Kidney (tissue), 14 donors: ENCODE data around the gene RRP12. TPM values are rescaled to one million over a fixed set of nuclear protein-coding genes. Genes with fewer than 3 reads are reported as not detected.

ENCODE experiments used
- DNase-seq, 5 donors: peaks; one replicate each; pipeline ENCODE4 v3.0.0-alpha.2; 2013 to 2020
- FAIRE-seq: peaks from 2 replicates; lab custom pipeline; 2012; peaks lifted over from hg19 to GRCh38; lab: Jason Lieb, UNC
- H3K27ac ChIP-seq, 2 donors: one replicate each; pipeline ENCODE4 v1.7.0; 2013; ENCODE audit warnings: low read depth in 2 of 2, low read length in 2 of 2, inconsistent platforms in 1 of 2
- H3K27me3 ChIP-seq: one replicate; pipeline ENCODE4 v1.7.1; 2013; ENCODE audit warnings: low read length, inconsistent platforms; ENCODE audit not compliant: control insufficient read depth, insufficient read depth
- H3K36me3 ChIP-seq, 3 donors: one replicate each; pipeline versions ENCODE4 v1.7.0 to v1.7.1; 2013; ENCODE audit warnings: low read length in 3 of 3, control low read depth in 1 of 3, inconsistent platforms in 1 of 3; ENCODE audit not compliant: insufficient read depth in 3 of 3, control insufficient read depth in 2 of 3
- H3K4me1 ChIP-seq, 3 donors: one replicate each; pipeline versions ENCODE4 v1.7.0 to v1.7.1; 2013; ENCODE audit warnings: low read length in 3 of 3, inconsistent platforms in 1 of 3, low read depth in 1 of 3; ENCODE audit not compliant: control insufficient read depth in 2 of 3, insufficient read depth in 2 of 3
- H3K4me3 ChIP-seq, 3 donors: one replicate each; pipeline versions ENCODE4 v1.7.0 to v1.8.1; 2013; ENCODE audit warnings: low read length in 3 of 3, control low read depth in 1 of 3, inconsistent platforms in 1 of 3
- H3K9ac ChIP-seq, 3 donors: one replicate each; pipeline versions ENCODE4 v1.7.0 to v1.7.1; 2013; ENCODE audit warnings: low read length in 3 of 3, control low read depth in 1 of 3, inconsistent platforms in 1 of 3
- H3K9me3 ChIP-seq, 3 donors: one replicate each; pipeline versions ENCODE4 v1.7.0 to v1.7.1; 2013; ENCODE audit warnings: low read length in 3 of 3, control low read depth in 1 of 3, inconsistent platforms in 1 of 3; ENCODE audit not compliant: control insufficient read depth in 2 of 3, insufficient read depth in 1 of 3
- CTCF ChIP-seq: IDR thresholded peaks from 3 replicates; pipeline ENCODE4 v1.5.1; 2012; ENCODE audit warnings: mild to moderate bottlenecking, moderate library complexity, borderline replicate concordance; ENCODE audit not compliant: insufficient read depth; ENCODE audit errors: extremely low read depth
- intact Hi-C: fragments of 100-400 bp; cut with DNase I; formaldehyde crosslinking; loops from one replicate; pipeline ENCODE4 v1.11.1; 2022
- polyA plus RNA-seq: library from polyadenylated mRNA; stranded (reverse); fragments of 350-450 nt; fragmentation: Illumina TruSeq; extraction: RNeasy Lipid Tissue Mini Kit (QIAGEN cat#74804); gene quantifications from one replicate; pipeline ENCODE4 v1.2.3, GENCODE V29; 2014; ENCODE audit warnings: low read depth, low replicate concordance; ENCODE audit not compliant: insufficient read depth
- total RNA-seq: library from RNA; stranded (reverse); fragmentation: NEBNext Ultra II Directional; extraction: Animal tissue kit (Norgen Biotek cat#: 25700); gene quantifications from one replicate; pipeline ENCODE4 v1.2.1, GENCODE V29; 2021
- donor health status: control.
- donor health status: control.
- donor health status: control.
- donor health status: control.
- donor health status: control.
- donor health status: DM: yes; HTN: yes; CAD: no.
- donor health status: Normal renal cell carcinoma (clear cell type).

RRP12 gene
- total and polyA plus RNA-seq, 2 donors from 2014 or later, result 9.7 to 30.0 TPM

- H3K27me3 ChIP-seq, result no peaks in the 10 kb centered on the region
- no peaks in the 10 kb centered on the region for H3K9me3 ChIP-seq
- TF ChIP-seq CTCF, result no peak
- peak within 1 kb of the TSS; percentile 82 to 93 (median 84) for H3K9ac ChIP-seq
- H3K4me3 ChIP-seq, result peak within 1 kb of the TSS; percentile 94 to 100 (median 97)
- FAIRE-seq (peak; percentile 82), DNase-seq (peak; percentile 93 to 99 (median 96))
- peak within 1 kb of the TSS; percentile 55 to 69 for H3K27ac ChIP-seq
- intact Hi-C loops, result no loop called here
- peaks cover 0 to 5% (median 0%) of the 10 kb centered on the region in 3 donors for H3K36me3 ChIP-seq
- peaks cover 0 to 19% (median 10%) of the 10 kb centered on the region in 3 donors for H3K4me1 ChIP-seq
Observed at GRCh38 chr10:97445722-97446639, 44.8 kb upstream of the RRP12 start, which contains the start of the genes EXOSC1 and ZDHHC16. Gene EXOSC1 (minus strand): TSS chr10:97446006. CDS start chr10:97445985, 21 bp downstream. Gene ZDHHC16 (plus strand): TSS chr10:97446175. CDS start chr10:97451676, 5,501 bp downstream.

GRCh38 chr10:97445357-97445721 lies 44.2 kb upstream of the RRP12 start:
- peak overlapping the region; percentile 82 to 93 (median 84) for H3K9ac ChIP-seq
- peaks cover 0 to 17% (median 10%) of the 10 kb centered on the region in 3 donors for H3K4me1 ChIP-seq
- FAIRE-seq (no peak), DNase-seq (no peak)
- peak overlapping the region; percentile 94 to 100 (median 97) for H3K4me3 ChIP-seq
- no peaks in the 10 kb centered on the region for H3K27me3 ChIP-seq
- H3K36me3 ChIP-seq, result peaks cover 0 to 5% (median 0%) of the 10 kb centered on the region in 3 donors
- intact Hi-C loops, result no loop called here
- no peak for TF ChIP-seq CTCF
- no peaks in the 10 kb centered on the region for H3K9me3 ChIP-seq
- H3K27ac ChIP-seq, result peak overlapping the region; percentile 2 to 69

- Histone ChIP-seq H3K4me3 (no peak overlapping the region), H3K4me1 (peaks cover 0 to 16% (median 10%) of the 10 kb centered on the region in 3 donors), H3K9ac (no peak overlapping the region), H3K27ac (no peak overlapping the region), H3K36me3 (peaks cover 0 to 5% (median 1%) of the 10 kb centered on the region in 3 donors), H3K9me3 (no peaks in the 10 kb centered on the region), H3K27me3 (no peaks in the 10 kb centered on the region)
- no peak for DNase-seq
- TF ChIP-seq CTCF, result no peak
- FAIRE-seq, result no peak
- intact Hi-C loops, result no loop called here
Observed at GRCh38 chr10:97444212-97444611, 43.1 kb upstream of the RRP12 start.
